Uterus (tissue), 2 donors: Measurements from ENCODE around the gene INPP5J.

Experiments used
- POLR2A ChIP-seq, 2 donors: fragments of 450-650 bp; IDR thresholded peaks; one replicate each; pipeline ENCODE4 v1.6.1; 2016; ENCODE audit warnings: antibody characterized with exemption in 2 of 2, mild to moderate bottlenecking in 1 of 2, moderate library complexity in 1 of 2
- TF ChIP-seq, protein P1 (sequence below), 4 experiments: fragments of 200-600 bp in 2 of 4; fragments of 450-650 bp in 2 of 4; sonication (generic) in 2 of 4; IDR thresholded peaks; one replicate each; pipeline ENCODE4 v1.5.1; 2016 to 2019; ENCODE audit warnings: antibody characterized with exemption in 4 of 4, mild to moderate bottlenecking in 2 of 4, moderate library complexity in 1 of 4

- no peak for TF ChIP-seq POLR2A (IDR thresholded peaks at IDR 0.05)
- TF ChIP-seq, protein P1, sequence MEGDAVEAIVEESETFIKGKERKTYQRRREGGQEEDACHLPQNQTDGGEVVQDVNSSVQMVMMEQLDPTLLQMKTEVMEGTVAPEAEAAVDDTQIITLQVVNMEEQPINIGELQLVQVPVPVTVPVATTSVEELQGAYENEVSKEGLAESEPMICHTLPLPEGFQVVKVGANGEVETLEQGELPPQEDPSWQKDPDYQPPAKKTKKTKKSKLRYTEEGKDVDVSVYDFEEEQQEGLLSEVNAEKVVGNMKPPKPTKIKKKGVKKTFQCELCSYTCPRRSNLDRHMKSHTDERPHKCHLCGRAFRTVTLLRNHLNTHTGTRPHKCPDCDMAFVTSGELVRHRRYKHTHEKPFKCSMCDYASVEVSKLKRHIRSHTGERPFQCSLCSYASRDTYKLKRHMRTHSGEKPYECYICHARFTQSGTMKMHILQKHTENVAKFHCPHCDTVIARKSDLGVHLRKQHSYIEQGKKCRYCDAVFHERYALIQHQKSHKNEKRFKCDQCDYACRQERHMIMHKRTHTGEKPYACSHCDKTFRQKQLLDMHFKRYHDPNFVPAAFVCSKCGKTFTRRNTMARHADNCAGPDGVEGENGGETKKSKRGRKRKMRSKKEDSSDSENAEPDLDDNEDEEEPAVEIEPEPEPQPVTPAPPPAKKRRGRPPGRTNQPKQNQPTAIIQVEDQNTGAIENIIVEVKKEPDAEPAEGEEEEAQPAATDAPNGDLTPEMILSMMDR (IDR thresholded peaks at IDR 0.05), result no peak
Measured at GRCh38 chr22:31139866-31140716, 17.3 kb downstream of the INPP5J start, which contains the start of gene PLA2G3.
